NOMO-1 (cell line): ENCODE data around the gene BCL6B.
"Not testable (repeated sequence)": the region's sequence is repeated elsewhere in the genome, so short reads cannot be mapped to it uniquely, and the experiment has no call there.

Experiments used
- DNase-seq, 2 experiments: peaks; one replicate each; lab custom pipeline; 2025; ENCODE audit not compliant: unreplicated experiment in 2 of 2; lab: John Stamatoyannopoulos, UW

The BCL6B gene

GRCh38 chr17:7022781-7023571 is at the start of gene BCL6B:
Gene BCL6B, plus strand, starts transcription at chr17:7023050. Its CDS starts 622 bp downstream, at chr17:7023672.
- DNase-seq, result no peak

GRCh38 chr17:6979440-6979839 is 43.4 kb upstream of the BCL6B start:
- DNase-seq, result not testable (repeated sequence)

DNA sequence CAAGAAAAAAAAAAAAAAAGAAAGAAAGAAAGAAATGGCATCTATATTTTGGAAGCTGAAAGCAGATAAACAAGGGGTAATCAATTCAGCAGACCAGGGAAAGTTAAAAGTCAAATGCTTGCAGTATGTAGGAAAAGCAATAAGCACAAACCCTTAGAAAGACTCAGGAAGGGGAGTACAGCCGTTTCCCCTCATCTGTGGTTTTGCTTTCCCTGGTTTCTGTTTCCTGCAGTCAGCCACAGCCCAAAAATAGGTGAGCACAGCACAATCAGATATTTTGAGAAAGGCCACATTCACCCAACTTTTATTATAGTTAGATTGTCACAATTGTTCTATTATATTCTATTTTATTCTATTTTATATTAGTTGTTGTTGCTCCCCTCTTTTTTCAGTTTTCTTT is 41.4 kb upstream of the BCL6B start:
- DNase-seq, result peak in 1 of 2 experiments; percentile 28

GRCh38 chr17:6985266-6985665 is 37.6 kb upstream of the BCL6B start:
- no peak for DNase-seq

DNA sequence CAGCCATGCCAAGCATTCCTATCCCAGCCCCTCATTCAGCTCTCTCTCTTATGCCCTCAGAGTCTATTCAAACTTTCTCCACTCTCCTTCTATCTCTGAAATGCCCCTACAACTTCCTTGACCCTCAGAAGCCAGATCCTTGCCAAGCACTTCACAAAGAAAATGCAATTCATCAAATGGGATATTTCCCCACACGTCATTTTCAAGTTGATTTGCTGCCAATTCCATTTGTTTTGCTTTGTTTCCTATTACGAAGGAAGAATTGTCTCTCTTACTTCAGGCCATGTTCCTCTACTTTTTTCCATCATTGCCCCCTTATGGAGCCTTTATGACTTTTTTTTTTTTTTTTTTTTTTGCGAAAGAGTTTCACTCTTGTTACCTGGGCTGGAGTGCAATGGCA is 36.2 kb upstream of the BCL6B start:
- no peak for DNase-seq

DNA sequence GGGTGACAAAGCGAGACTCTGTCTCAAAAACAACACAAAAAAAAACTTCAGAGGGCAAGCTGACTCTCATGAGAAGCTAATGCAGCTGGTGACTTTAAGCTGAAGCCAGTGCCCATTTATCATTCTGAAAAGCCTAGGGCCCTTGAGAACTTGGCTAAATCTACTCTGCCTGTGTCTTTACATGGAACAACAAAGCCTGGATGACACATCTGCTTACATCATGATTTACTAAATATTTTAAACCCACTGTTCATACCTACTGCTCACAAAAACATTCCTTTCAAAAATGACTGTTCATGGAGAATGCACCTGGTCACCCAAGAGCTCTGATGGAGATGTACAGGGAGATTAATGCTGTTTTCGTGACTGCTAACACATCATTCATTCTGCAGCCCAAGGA is 33.1 kb upstream of the BCL6B start:
- no peak for DNase-seq

DNA sequence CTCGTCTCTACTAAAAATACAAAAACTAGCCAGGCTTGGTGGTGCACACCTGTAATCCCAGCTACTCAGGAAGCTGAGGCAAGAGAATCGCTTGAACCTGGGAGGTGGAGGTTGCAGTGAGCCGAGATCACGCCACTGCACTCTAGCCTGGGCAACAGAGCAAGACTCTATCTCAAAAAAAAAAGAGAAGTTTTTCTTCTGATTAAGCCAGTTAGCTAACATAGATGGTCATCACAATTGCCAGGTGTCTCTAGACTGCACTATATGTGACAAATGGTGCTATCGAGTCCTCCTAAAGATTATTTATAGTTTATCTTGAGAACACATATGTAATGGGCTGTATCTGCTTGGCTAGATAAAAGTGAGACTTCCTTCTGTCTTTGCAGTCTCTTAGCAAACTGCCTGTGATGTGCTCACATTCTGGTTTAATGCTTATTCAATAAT is 29.2 kb upstream of the BCL6B start:
- DNase-seq, result not testable (repeated sequence)

GRCh38 chr17:6994118-6994598 is 28.7 kb upstream of the BCL6B start:
- DNase-seq, result no peak

DNA sequence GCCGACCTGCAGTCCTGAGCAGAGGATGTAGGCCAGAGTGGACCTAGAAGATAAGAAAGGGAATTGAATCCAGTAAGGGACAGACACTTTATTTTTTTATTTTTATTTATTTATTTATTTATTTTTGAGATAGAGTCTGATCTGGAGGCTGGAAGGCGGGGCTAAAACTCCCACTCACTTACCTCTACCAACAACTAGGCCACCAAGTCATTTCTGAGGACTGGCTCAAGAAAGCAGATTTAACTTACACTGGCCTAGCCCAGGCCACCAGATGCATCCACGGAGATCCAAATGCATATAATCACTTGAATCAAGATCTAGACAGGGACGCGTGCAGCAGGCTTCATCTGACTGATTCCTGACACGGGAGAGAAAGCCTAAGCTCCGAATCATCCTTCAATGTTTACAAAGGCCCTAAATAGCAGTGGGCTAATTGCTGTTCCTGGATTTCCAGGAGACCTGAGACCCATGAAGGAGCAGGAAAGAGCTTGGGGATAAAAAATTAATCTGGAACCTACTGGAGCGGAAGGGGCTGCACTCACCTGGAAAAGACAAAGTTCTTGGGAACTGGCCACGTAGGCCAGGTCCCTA is 28.1 kb upstream of the BCL6B start:
- DNase-seq, result no peak

DNA sequence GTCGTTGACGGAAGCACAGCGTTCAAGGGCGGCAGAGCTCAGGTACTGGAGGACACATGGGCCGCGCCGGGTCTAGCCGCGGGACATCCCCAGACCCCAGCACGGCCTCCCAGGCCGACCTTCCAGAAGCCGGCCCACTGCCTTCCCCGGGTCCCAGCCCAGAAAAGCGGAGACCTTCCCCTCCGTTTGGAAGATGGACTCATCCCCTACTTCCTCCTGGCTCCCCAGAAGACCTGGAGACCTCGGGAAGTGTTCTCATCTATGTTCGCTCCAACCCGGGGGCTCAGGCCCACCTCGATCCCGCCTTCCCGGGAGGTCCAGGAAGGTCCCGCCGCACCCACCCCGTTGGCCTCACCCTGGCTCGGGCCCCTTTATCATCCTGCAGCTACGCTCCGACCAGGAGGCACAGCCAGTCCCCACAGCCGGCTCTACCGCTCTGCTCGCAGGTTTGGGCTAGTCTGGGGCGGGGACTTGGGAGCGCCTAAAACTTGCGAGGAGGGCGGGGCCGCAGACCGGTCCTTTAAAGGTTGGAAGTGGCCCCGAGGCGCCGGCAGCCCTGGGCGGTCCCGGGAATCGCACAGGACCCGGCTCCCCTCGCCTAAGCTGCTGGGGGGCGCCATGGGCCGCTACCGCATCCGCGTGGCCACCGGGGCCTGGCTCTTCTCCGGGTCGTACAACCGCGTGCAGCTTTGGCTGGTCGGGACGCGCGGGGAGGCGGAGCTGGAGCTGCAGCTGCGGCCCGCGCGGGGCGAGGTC is 27.2 kb upstream of the BCL6B start, which contains the start of gene ALOX12:
Gene ALOX12 (plus strand): TSS at position 550 of the 756 bp plus-strand sequence. CDS start 69 bp downstream, at position 619.
- no peak for DNase-seq

- DNase-seq, result no peak
Measured at GRCh38 chr17:6996256-6997011, 26.4 kb upstream of the BCL6B start.

DNA sequence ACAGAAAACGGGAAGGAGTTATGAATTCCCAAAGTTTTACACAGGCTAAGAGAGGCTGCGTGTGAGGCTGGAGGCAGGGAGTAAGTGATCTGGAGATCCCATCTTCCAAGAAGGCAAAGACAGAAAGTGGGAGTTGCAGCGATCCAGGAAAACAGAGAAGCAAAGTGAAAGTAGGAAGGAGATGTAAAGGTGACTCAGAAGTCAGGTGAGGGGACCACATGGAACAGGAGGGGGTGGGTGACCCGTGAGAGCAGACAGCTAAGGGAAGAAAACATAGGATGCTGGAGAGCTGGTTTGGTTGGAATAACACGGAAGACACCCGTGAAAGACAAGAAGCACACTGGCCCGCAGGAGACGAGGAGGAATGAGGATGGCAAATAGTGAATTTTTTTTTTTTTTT is 25.7 kb upstream of the BCL6B start:
- no peak for DNase-seq

GRCh38 chr17:6998855-6999508 is 23.9 kb upstream of the BCL6B start:
- no peak for DNase-seq

GRCh38 chr17:7001318-7001961 is 21.4 kb upstream of the BCL6B start:
- peak in 1 of 2 experiments; percentile 12 for DNase-seq

- DNase-seq, result no peak
Measured at GRCh38 chr17:7002288-7003047, 20.4 kb upstream of the BCL6B start.

GRCh38 chr17:7003745-7004144 is 19.1 kb upstream of the BCL6B start:
- DNase-seq, result no peak

DNA sequence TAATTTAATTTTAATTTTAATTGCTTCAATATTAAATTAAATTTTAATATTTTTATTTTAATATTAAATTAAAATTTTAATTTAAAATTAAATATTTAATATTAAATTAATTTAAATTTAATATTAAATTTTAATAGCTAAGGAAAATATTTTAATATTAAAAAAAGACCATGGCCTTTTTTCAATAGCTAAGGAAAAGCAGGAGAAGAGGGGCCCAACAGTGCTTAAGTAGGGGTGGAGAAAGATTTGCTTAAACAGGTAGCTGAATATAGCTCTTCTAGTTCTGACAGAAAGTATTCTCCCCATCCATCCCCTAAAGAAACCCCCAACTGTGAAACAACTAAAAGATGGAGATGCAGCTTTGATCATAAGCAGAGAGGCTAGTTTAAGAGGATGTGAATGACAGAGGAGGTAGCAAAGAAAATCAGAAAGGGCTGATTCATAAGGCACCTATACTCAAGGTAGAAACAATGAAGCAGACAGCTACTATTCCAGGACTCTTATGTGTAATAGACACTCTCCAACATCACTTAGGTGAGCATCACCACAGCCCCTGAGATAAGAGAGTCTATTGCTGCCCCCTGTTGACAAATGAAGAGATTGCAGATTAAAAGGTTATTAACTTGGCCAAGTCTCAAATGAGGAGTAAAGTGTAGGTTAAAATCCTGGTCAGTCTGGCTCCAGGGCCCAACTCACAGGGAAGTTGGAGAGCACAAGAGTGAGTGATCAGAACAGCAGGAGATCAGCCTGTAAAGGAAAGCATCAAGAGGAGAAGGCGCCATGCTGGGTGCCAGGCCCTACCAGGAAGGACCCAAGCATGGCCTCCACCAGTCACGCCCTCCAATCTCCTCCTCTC is 18.2 kb upstream of the BCL6B start:
- peak; percentile 50 to 82 for DNase-seq

DNA sequence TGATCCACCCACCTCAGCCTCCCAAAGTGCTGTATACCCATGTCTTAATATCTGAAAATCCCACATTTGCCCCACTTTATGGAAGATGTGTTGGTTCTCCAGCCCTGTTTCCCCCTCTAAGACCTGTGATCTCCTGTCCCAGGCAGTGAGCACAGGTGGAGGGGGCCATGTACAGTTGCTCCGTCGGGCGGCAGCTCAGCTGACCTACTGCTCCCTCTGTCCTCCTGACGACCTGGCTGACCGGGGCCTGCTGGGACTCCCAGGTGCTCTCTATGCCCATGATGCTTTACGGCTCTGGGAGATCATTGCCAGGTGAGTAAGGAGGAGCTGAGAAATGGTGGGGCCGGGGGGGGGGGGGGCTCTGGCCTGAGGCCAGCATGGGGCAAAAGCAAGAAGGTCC is 17.1 kb upstream of the BCL6B start:
- DNase-seq, result no peak
